CD14-positive monocyte (primary cell): ENCODE data around the gene ITGA3. TPM values are rescaled to one million over a fixed set of nuclear protein-coding genes. Genes with fewer than 3 reads are reported as not detected.

Experiments used
- DNase-seq, 3 donors: peaks; one replicate each; pipeline ENCODE4 v3.0.0-alpha.2; 2011 to 2022
- H2AFZ ChIP-seq: 2 replicates; pipeline ENCODE4 v1.6.0; 2012; ENCODE audit warnings: mild to moderate bottlenecking, low read depth, low read length, inconsistent platforms; ENCODE audit not compliant: insufficient read depth, poor library complexity, severe bottlenecking
- H3K27ac ChIP-seq, 2 donors: 1 replicate in 1 of 2; 2 replicates in 1 of 2; pipeline ENCODE4 v1.5.1; 2012 to 2013; ENCODE audit warnings: low read length in 2 of 2, control low read depth in 1 of 2, inconsistent platforms in 1 of 2, low read depth in 1 of 2, mild to moderate bottlenecking in 1 of 2
- H3K27me3 ChIP-seq, 2 donors: one replicate each; pipeline versions ENCODE4 v1.6.0 to v1.6.1; 2011 to 2013; ENCODE audit warnings: low read length in 2 of 2; ENCODE audit not compliant: control insufficient read depth in 2 of 2, insufficient read depth in 2 of 2
- H3K36me3 ChIP-seq, 2 donors: replicated peaks in 1 of 2; 1 replicate in 1 of 2; 2 replicates in 1 of 2; pipeline versions ENCODE4 v1.5.1 to v1.6.1; 2012 to 2013; ENCODE audit warnings: low read length in 2 of 2, control low read depth in 1 of 2, inconsistent platforms in 1 of 2, mild to moderate bottlenecking in 1 of 2; ENCODE audit not compliant: insufficient read depth in 2 of 2, control insufficient read depth in 1 of 2
- H3K4me1 ChIP-seq, 2 donors: 1 replicate in 1 of 2; 2 replicates in 1 of 2; pipeline versions ENCODE4 v1.5.1 to v1.6.1; 2012 to 2013; ENCODE audit warnings: low read length in 2 of 2, control low read depth in 1 of 2, inconsistent platforms in 1 of 2, mild to moderate bottlenecking in 1 of 2, moderate library complexity in 1 of 2; ENCODE audit not compliant: insufficient read depth in 2 of 2, control insufficient read depth in 1 of 2
- H3K4me2 ChIP-seq: replicated peaks from 2 replicates; pipeline ENCODE3; 2012; ENCODE audit warnings: low read length, moderate library complexity, mild to moderate bottlenecking; ENCODE audit not compliant: poor library complexity, severe bottlenecking; ENCODE audit errors: extremely low read depth
- H3K4me3 ChIP-seq, 3 experiments: fragments of 200-600 bp in 1 of 3; sonication (generic) in 1 of 3; replicated peaks in 1 of 3; 1 replicate in 2 of 3; 2 replicates in 1 of 3; pipeline ENCODE4 v1.5.1; 2011 to 2013; ENCODE audit warnings: low read length in 3 of 3, mild to moderate bottlenecking in 3 of 3, control low read depth in 2 of 3, low read depth in 2 of 3, inconsistent platforms in 1 of 3, moderate library complexity in 1 of 3
- H3K79me2 ChIP-seq: 2 replicates; pipeline ENCODE4 v1.6.0; 2012; ENCODE audit warnings: mild to moderate bottlenecking, control low read depth, inconsistent platforms, low read length, moderate library complexity; ENCODE audit not compliant: insufficient read depth
- H3K9ac ChIP-seq: 2 replicates; pipeline ENCODE4 v1.6.0; 2017; ENCODE audit warnings: low read length, mild to moderate bottlenecking; ENCODE audit not compliant: insufficient read depth, poor library complexity, severe bottlenecking
- H3K9me3 ChIP-seq, 2 donors: replicated peaks in 1 of 2; 1 replicate in 1 of 2; 2 replicates in 1 of 2; pipeline versions ENCODE4 v1.5.1 to v1.6.1; 2012 to 2013; ENCODE audit warnings: low read length in 2 of 2, control low read depth in 1 of 2; ENCODE audit not compliant: control insufficient read depth in 1 of 2, insufficient read depth in 1 of 2
- H4K20me1 ChIP-seq: 2 replicates; pipeline ENCODE4 v1.6.0; 2012; ENCODE audit warnings: mild to moderate bottlenecking, low read length, control low read depth, moderate library complexity; ENCODE audit not compliant: insufficient read depth
- H3K27ac Mint-ChIP-seq, 7 donors: one replicate each; pipeline ENCODE4 v1.8.0; 2020; ENCODE audit warnings: mild to moderate bottlenecking in 7 of 7, mixed read lengths in 7 of 7, moderate library complexity in 6 of 7, inconsistent platforms in 2 of 7
- H3K27me3 Mint-ChIP-seq, 3 donors: one replicate each; pipeline ENCODE4 v1.8.0; 2021 to 2022; ENCODE audit warnings: low read depth in 3 of 3, mild to moderate bottlenecking in 3 of 3, mixed read lengths in 3 of 3, moderate library complexity in 3 of 3, inconsistent platforms in 1 of 3
- H3K36me3 Mint-ChIP-seq, 2 donors: one replicate each; pipeline ENCODE4 v1.8.0; 2020; ENCODE audit warnings: mixed read lengths in 2 of 2, inconsistent platforms in 1 of 2, mild to moderate bottlenecking in 1 of 2
- H3K4me1 Mint-ChIP-seq: one replicate; pipeline ENCODE4 v1.8.0; 2020; ENCODE audit warnings: mild to moderate bottlenecking, mixed read lengths
- H3K4me3 Mint-ChIP-seq, 2 donors: one replicate each; pipeline ENCODE4 v1.8.0; 2020; ENCODE audit warnings: mild to moderate bottlenecking in 2 of 2, mixed read lengths in 2 of 2, moderate library complexity in 1 of 2
- H3K9me3 Mint-ChIP-seq, 7 donors: one replicate each; pipeline ENCODE4 v1.8.0; 2020 to 2022; ENCODE audit warnings: mixed read lengths in 7 of 7, mild to moderate bottlenecking in 6 of 7, moderate library complexity in 6 of 7, inconsistent platforms in 2 of 7
- WGBS: methylation state at CpG from one replicate; pipeline ENCODE4 v1.1.5; 2013; ENCODE audit warnings: missing lambda C conversion rate; ENCODE audit not compliant: insufficient coverage; 5-methylcytosine and 5-hydroxymethylcytosine counted together
- intact Hi-C, 2 donors: fragments of 100-400 bp; cut with micrococcal nuclease; formaldehyde crosslinking; loops; one replicate each; pipeline versions ENCODE4 v1.15.0 to v1.15.1; 2023
- polyA plus RNA-seq, 3 donors: library from polyadenylated mRNA; depleted of rRNA in 1 of 3; unstranded in 2 of 3; stranded (reverse) in 1 of 3; fragments of 300-500 nt in 2 of 3; fragments of >200 nt in 1 of 3; fragmentation: Illumina TruSeq in 2 of 3; gene quantifications; 1 replicate in 2 of 3; 2 replicates in 1 of 3; pipeline ENCODE4 v1.2.3, GENCODE V29; 2012 to 2021
- TF ChIP-seq, protein P1 (sequence below): fragments of 200-600 bp; IDR thresholded peaks from one replicate; pipeline ENCODE4 v1.8.0; 2022; ENCODE audit warnings: antibody characterized with exemption, mild to moderate bottlenecking

The ITGA3 gene
- polyA plus RNA-seq, 3 donors, result 0.31 to 0.36 TPM; not detected in 1

- no peaks in the 10 kb centered on the region for H3K27me3 ChIP-seq
- no peak overlapping the region for H3K9ac ChIP-seq
- H3K4me1 Mint-ChIP-seq, result no peaks in the 10 kb centered on the region
- H3K36me3 Mint-ChIP-seq, result no peaks in the 10 kb centered on the region
- intact Hi-C loops, result no loop called here
- H3K36me3 ChIP-seq, result no peaks in the 10 kb centered on the region
- no peak overlapping the region for H3K27ac Mint-ChIP-seq
- H3K79me2 ChIP-seq, result no peaks in the 10 kb centered on the region
- H3K4me1 ChIP-seq, result no peaks in the 10 kb centered on the region
- no peak overlapping the region for H3K27ac ChIP-seq
- WGBS, result 71% methylated on average over 8 of the region's 16 CpGs
- H4K20me1 ChIP-seq, result no peaks in the 10 kb centered on the region
- H3K4me3 ChIP-seq, result no peak overlapping the region
- no peak overlapping the region for H3K4me3 Mint-ChIP-seq
- H3K9me3 ChIP-seq, result no peaks in the 10 kb centered on the region
- H2AFZ ChIP-seq, result no peak overlapping the region
- no peak for DNase-seq
- H3K27me3 Mint-ChIP-seq, result peaks cover 8 to 17% (median 12%) of the 10 kb centered on the region in 3 donors
- H3K9me3 Mint-ChIP-seq, result peaks cover 0 to 3% (median 0%) of the 10 kb centered on the region in 7 donors
- no peak overlapping the region for H3K4me2 ChIP-seq
- TF ChIP-seq, protein P1, sequence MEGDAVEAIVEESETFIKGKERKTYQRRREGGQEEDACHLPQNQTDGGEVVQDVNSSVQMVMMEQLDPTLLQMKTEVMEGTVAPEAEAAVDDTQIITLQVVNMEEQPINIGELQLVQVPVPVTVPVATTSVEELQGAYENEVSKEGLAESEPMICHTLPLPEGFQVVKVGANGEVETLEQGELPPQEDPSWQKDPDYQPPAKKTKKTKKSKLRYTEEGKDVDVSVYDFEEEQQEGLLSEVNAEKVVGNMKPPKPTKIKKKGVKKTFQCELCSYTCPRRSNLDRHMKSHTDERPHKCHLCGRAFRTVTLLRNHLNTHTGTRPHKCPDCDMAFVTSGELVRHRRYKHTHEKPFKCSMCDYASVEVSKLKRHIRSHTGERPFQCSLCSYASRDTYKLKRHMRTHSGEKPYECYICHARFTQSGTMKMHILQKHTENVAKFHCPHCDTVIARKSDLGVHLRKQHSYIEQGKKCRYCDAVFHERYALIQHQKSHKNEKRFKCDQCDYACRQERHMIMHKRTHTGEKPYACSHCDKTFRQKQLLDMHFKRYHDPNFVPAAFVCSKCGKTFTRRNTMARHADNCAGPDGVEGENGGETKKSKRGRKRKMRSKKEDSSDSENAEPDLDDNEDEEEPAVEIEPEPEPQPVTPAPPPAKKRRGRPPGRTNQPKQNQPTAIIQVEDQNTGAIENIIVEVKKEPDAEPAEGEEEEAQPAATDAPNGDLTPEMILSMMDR, result no peak
These were observed 21.2 kb upstream of the ITGA3 start for GRCh38 chr17:50034498-50035364.

- H3K4me3 ChIP-seq, result no peak overlapping the region
- H3K27ac ChIP-seq, result no peak overlapping the region
- peaks cover 8 to 12% (median 12%) of the 10 kb centered on the region in 3 donors for H3K27me3 Mint-ChIP-seq
- DNase-seq, result no peak
- TF ChIP-seq, protein P1, result no peak
- H4K20me1 ChIP-seq, result no peaks in the 10 kb centered on the region
- peak overlapping the region in 2 of 7 donors; percentile 5 to 44 for H3K27ac Mint-ChIP-seq
- no peaks in the 10 kb centered on the region for H3K36me3 Mint-ChIP-seq
- WGBS, result 94% methylated on average over 4 of the region's 5 CpGs
- intact Hi-C loops, result no loop called here
- no peak overlapping the region for H3K9ac ChIP-seq
- no peaks in the 10 kb centered on the region for H3K4me1 Mint-ChIP-seq
- no peaks in the 10 kb centered on the region for H3K4me1 ChIP-seq
- H2AFZ ChIP-seq, result no peak overlapping the region
- no peaks in the 10 kb centered on the region for H3K9me3 ChIP-seq
- no peaks in the 10 kb centered on the region for H3K27me3 ChIP-seq
- no peak overlapping the region for H3K4me3 Mint-ChIP-seq
- H3K4me2 ChIP-seq, result no peak overlapping the region
- H3K9me3 Mint-ChIP-seq, result peaks cover 0 to 3% (median 0%) of the 10 kb centered on the region in 7 donors
- no peaks in the 10 kb centered on the region for H3K79me2 ChIP-seq
- no peaks in the 10 kb centered on the region for H3K36me3 ChIP-seq
These were observed 20.5 kb upstream of the ITGA3 start for GRCh38 chr17:50035421-50035879.
